LNCAP (cell line): ENCODE results near the gene BLZF1.

ENCODE experiments used
- TF ChIP-seq, protein P1 (sequence below): fragments of 450-650 bp; IDR thresholded peaks from 2 replicates; pipeline ENCODE4 v1.5.1; 2017; ENCODE audit warnings: mild to moderate bottlenecking

BLZF1 gene

GRCh38 chr1:169367686-169368405 lies at the start of gene BLZF1, which contains the start of gene NME7:
TSS of gene BLZF1 (plus strand) at chr1:169368195. CDS start at chr1:169369523, 1,328 bp downstream.
TSS of gene NME7 (minus strand) at chr1:169367797. CDS start at chr1:169367710, 87 bp downstream.
- TF ChIP-seq, protein P1, sequence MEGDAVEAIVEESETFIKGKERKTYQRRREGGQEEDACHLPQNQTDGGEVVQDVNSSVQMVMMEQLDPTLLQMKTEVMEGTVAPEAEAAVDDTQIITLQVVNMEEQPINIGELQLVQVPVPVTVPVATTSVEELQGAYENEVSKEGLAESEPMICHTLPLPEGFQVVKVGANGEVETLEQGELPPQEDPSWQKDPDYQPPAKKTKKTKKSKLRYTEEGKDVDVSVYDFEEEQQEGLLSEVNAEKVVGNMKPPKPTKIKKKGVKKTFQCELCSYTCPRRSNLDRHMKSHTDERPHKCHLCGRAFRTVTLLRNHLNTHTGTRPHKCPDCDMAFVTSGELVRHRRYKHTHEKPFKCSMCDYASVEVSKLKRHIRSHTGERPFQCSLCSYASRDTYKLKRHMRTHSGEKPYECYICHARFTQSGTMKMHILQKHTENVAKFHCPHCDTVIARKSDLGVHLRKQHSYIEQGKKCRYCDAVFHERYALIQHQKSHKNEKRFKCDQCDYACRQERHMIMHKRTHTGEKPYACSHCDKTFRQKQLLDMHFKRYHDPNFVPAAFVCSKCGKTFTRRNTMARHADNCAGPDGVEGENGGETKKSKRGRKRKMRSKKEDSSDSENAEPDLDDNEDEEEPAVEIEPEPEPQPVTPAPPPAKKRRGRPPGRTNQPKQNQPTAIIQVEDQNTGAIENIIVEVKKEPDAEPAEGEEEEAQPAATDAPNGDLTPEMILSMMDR, result no peak

DNA sequence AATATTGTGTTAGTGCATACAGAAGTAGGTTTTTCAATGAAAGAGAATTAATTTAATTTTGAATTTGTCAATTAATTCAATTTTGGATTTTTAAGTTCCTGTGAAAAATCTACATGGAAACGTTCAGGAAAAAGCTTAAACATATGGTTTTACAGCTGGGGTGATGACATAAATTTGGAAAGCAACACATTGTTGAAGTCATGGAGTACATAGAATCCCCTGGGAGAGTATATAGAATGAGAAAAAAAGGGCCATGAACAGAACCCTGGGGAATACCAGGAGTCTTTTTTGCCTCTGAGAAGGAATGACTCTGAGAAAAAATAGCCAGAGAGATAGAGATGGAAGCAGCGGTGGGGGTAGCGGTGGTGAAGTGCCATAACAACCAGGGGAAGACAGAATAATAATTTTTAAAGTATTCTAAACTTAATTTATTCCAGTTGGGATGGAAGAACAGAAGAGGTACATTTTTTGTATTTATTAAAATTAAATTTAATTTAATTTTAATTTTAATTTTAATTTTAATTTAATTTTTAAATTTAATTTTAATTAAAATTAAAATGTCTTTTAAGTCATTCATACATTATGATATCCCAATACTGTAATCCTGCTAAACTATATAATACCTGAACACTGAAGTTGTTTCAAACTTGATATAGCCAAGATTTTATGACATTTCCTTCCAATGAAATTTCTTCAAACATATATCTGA lies 49.3 kb upstream of the BLZF1 start:
- TF ChIP-seq, protein P1, result no peak

DNA sequence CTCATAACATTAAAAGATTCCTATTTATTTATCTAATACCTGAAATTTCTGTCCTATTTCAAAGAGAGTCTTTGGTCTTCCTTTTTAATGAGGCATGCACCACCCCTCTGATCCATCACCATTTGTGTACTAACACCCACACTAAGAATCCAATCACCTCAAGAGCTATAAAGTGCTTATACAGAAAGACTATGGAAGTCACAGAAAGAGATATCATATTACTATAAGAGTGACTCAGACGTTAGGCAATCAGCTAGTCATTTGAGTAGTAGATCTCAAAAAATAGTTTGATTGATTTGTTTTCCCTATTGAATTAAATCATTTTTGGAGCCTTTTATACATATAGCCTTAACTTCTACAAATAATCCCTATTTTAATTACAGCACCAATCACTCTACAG lies 46.5 kb upstream of the BLZF1 start:
- TF ChIP-seq, protein P1, result no peak

DNA sequence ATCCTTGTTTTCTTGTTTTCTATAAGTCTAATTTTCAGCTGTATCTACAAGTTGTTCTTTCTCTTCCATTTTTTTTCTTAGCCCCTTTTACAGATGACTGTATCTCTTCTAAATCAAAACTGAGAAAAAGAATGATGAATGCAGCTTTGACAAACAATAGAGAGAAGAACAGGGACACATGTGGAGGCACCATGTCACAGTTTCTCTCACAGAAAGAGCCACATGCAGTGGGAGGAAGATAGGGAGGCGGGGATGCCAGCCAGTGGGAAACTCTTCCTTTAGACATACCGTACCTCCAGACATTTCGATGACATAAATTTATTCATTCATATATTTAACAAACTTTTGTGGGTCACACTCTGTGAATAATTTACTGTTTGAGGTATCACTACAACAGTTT lies 45.9 kb upstream of the BLZF1 start:
- TF ChIP-seq, protein P1, result no peak

GRCh38 chr1:169325117-169325516 lies 42.9 kb upstream of the BLZF1 start:
- TF ChIP-seq, protein P1, result no peak

- TF ChIP-seq, protein P1, result no peak
Observed at GRCh38 chr1:169326261-169326955, 41.6 kb upstream of the BLZF1 start.

DNA sequence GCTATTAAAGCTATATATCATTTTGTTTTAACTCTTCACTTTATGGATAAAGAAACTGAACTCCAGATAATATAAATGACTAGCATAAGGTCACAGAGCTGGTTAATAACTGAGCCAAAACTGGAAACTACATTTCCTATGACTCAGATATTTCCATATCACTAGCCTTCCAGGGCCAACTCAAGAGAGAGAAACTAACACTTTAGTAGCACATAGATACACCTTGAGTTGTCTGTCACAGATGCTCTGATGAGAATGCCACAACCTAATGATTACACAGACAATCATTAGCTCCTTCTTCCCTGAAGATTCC lies 41.1 kb upstream of the BLZF1 start:
- TF ChIP-seq, protein P1, result no peak
